Heart left ventricle (tissue), 13 donors: Measurements from ENCODE around the gene SCP2.
"Not testable (repeated sequence)": the region's sequence is repeated elsewhere in the genome, so short reads cannot be mapped to it uniquely, and the experiment has no call there.

Source experiments
- CTCF ChIP-seq, 12 donors: fragments of 200-600 bp; sonication (generic) in 4 of 12; IDR thresholded peaks; one replicate each; pipeline versions ENCODE4 v1.5.0 to v1.8.0; 2018 to 2022; ENCODE audit warnings: antibody characterized with exemption in 12 of 12, mild to moderate bottlenecking in 5 of 12
- POLR2A ChIP-seq, 2 donors: fragments of 450-650 bp; IDR thresholded peaks; one replicate each; pipeline ENCODE4 v1.6.1; 2017; ENCODE audit warnings: antibody characterized with exemption in 2 of 2, mild to moderate bottlenecking in 2 of 2, moderate library complexity in 2 of 2
- donor health status: ischemic (EF 13 %, LVEDD 7.1; RV severe dilation, severe dysfunction).
- donor health status: DM: no; HTN: yes; CAD: no.
- donor health status: DM: no; HTN: no; CAD: no.
- donor health status: ischemic (EF 25% LVEDD 6.9; RV normal size, moderate dysfunction).
- donor health status: ischemic (EF 25% LVEDD 5.7; RV mildly dilated, moderate dysfunction).
- donor health status: ischemic (EF 35%, LVEDD 5.7; RV mildly dilated, moderate dysfunction).
- donor health status: nonischemic (EF 11% LVEDD 7.7; RV severe dilation, severe dysfunction).
- donor health status: DM: yes; HTN: yes; CAD: no.
- donor health status: PGD.
- donor health status: ischemic (EF 29% LVEDD 5.4; RV normal size, mild dysfunction).
- donor health status: nonischemic (EF 23%, LVEDD 6.1; RV moderate dilation, normal function).

- TF ChIP-seq CTCF, POLR2A (IDR thresholded peaks at IDR 0.05): not testable (repeated sequence)
Measured at GRCh38 chr1:53006612-53007011, 79.5 kb downstream of the SCP2 start.
